ENCODE measurements around the gene NPS. TPM values are rescaled to one million over a fixed set of nuclear protein-coding genes. Genes with fewer than 3 reads are reported as not detected.

NPS gene
- total RNA-seq, 2 experiments from 2014 or later = not detected

- Mint-ChIP-seq H3K27ac (no peak overlapping the region), H3K27me3 (peaks cover 9% of the 10 kb centered on the region), H3K4me1 (no peaks in the 10 kb centered on the region), H3K9me3 (peaks cover 15% of the 10 kb centered on the region), H3K36me3 (no peaks in the 10 kb centered on the region), H3K4me3 (no peak overlapping the region)
- DNase-seq = no peak
These were observed 27.6 kb downstream of the NPS start for GRCh38 chr10:127576740-127577161.

- no peaks in the 10 kb centered on the region for H3K36me3 Mint-ChIP-seq
- no peak for DNase-seq
- H3K27ac Mint-ChIP-seq = no peak overlapping the region
- H3K4me3 Mint-ChIP-seq = no peak overlapping the region
- H3K27me3 Mint-ChIP-seq = peaks cover 9% of the 10 kb centered on the region
- H3K4me1 Mint-ChIP-seq = no peaks in the 10 kb centered on the region
- peaks cover 14% of the 10 kb centered on the region for H3K9me3 Mint-ChIP-seq
These were observed 28.5 kb downstream of the NPS start for GRCh38 chr10:127577376-127578258.

- Mint-ChIP-seq H3K4me3 (no peak overlapping the region), H3K36me3 (no peaks in the 10 kb centered on the region), H3K4me1 (no peaks in the 10 kb centered on the region), H3K27me3 (peaks cover 9% of the 10 kb centered on the region), H3K9me3 (peaks cover 7% of the 10 kb centered on the region), H3K27ac (no peak overlapping the region)
- no peak for DNase-seq
These were observed 29.3 kb downstream of the NPS start for GRCh38 chr10:127578259-127578960.

GRCh38 chr10:127578961-127579305 is 29.8 kb downstream of the NPS start:
- Mint-ChIP-seq H3K36me3 (no peaks in the 10 kb centered on the region), H3K4me3 (no peak overlapping the region), H3K27me3 (peaks cover 9% of the 10 kb centered on the region), H3K4me1 (no peaks in the 10 kb centered on the region), H3K27ac (no peak overlapping the region), H3K9me3 (peaks cover 3% of the 10 kb centered on the region)
- DNase-seq = no peak

- peaks cover 9% of the 10 kb centered on the region for H3K27me3 Mint-ChIP-seq
- DNase-seq = no peak
- H3K9me3 Mint-ChIP-seq = no peaks in the 10 kb centered on the region
- no peaks in the 10 kb centered on the region for H3K36me3 Mint-ChIP-seq
- H3K4me1 Mint-ChIP-seq = no peaks in the 10 kb centered on the region
- no peak overlapping the region for H3K27ac Mint-ChIP-seq
- no peak overlapping the region for H3K4me3 Mint-ChIP-seq
These were observed 30.5 kb downstream of the NPS start for GRCh38 chr10:127579640-127580039.

- Mint-ChIP-seq H3K9me3 (no peaks in the 10 kb centered on the region), H3K4me3 (no peak overlapping the region), H3K27me3 (peaks cover 9% of the 10 kb centered on the region), H3K27ac (no peak overlapping the region), H3K36me3 (no peaks in the 10 kb centered on the region), H3K4me1 (no peaks in the 10 kb centered on the region)
- no peak for DNase-seq
These were observed 31.7 kb downstream of the NPS start for GRCh38 chr10:127580822-127581221.

- Mint-ChIP-seq H3K9me3 (no peaks in the 10 kb centered on the region), H3K27me3 (peaks cover 6% of the 10 kb centered on the region), H3K4me1 (no peaks in the 10 kb centered on the region), H3K36me3 (no peaks in the 10 kb centered on the region), H3K4me3 (no peak overlapping the region), H3K27ac (no peak overlapping the region)
- DNase-seq = no peak
These were observed 36.5 kb downstream of the NPS start for GRCh38 chr10:127585519-127586023.

- Mint-ChIP-seq H3K27ac (no peak overlapping the region), H3K27me3 (peaks cover 10% of the 10 kb centered on the region), H3K9me3 (no peaks in the 10 kb centered on the region), H3K4me1 (no peaks in the 10 kb centered on the region), H3K36me3 (no peaks in the 10 kb centered on the region), H3K4me3 (no peak overlapping the region)
- DNase-seq = no peak
These were observed 38.7 kb downstream of the NPS start for GRCh38 chr10:127587668-127588365.

- no peak overlapping the region for H3K27ac Mint-ChIP-seq
- H3K27me3 Mint-ChIP-seq = peaks cover 6% of the 10 kb centered on the region
- H3K4me1 Mint-ChIP-seq = no peaks in the 10 kb centered on the region
- no peaks in the 10 kb centered on the region for H3K9me3 Mint-ChIP-seq
- H3K36me3 Mint-ChIP-seq = no peaks in the 10 kb centered on the region
- no peak overlapping the region for H3K4me3 Mint-ChIP-seq
- DNase-seq = no peak
These were observed 43.5 kb downstream of the NPS start for GRCh38 chr10:127592586-127592985.

GRCh38 chr10:127600479-127600878 is 51.4 kb downstream of the NPS start:
- no peaks in the 10 kb centered on the region for H3K27me3 Mint-ChIP-seq
- H3K36me3 Mint-ChIP-seq = no peaks in the 10 kb centered on the region
- H3K9me3 Mint-ChIP-seq = peaks cover 2% of the 10 kb centered on the region
- H3K27ac Mint-ChIP-seq = no peak overlapping the region
- H3K4me3 Mint-ChIP-seq = no peak overlapping the region
- no peaks in the 10 kb centered on the region for H3K4me1 Mint-ChIP-seq
- no peak for DNase-seq

Other genes with a start within 250 kb of the NPS start
- not detected for gene FOXI2, start 187.9 kb downstream of the NPS start, total RNA-seq